Embryonic facial prominence (tissue), 1 donor: Measurements from ENCODE around the gene FIGN.

ENCODE experiments used
- DNase-seq: peaks from one replicate; pipeline ENCODE4 v3.0.0-alpha.2; 2016; ENCODE audit errors: extremely low spot score

FIGN gene, protein sequence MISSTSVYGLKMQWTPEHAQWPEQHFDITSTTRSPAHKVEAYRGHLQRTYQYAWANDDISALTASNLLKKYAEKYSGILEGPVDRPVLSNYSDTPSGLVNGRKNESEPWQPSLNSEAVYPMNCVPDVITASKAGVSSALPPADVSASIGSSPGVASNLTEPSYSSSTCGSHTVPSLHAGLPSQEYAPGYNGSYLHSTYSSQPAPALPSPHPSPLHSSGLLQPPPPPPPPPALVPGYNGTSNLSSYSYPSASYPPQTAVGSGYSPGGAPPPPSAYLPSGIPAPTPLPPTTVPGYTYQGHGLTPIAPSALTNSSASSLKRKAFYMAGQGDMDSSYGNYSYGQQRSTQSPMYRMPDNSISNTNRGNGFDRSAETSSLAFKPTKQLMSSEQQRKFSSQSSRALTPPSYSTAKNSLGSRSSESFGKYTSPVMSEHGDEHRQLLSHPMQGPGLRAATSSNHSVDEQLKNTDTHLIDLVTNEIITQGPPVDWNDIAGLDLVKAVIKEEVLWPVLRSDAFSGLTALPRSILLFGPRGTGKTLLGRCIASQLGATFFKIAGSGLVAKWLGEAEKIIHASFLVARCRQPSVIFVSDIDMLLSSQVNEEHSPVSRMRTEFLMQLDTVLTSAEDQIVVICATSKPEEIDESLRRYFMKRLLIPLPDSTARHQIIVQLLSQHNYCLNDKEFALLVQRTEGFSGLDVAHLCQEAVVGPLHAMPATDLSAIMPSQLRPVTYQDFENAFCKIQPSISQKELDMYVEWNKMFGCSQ

DNA sequence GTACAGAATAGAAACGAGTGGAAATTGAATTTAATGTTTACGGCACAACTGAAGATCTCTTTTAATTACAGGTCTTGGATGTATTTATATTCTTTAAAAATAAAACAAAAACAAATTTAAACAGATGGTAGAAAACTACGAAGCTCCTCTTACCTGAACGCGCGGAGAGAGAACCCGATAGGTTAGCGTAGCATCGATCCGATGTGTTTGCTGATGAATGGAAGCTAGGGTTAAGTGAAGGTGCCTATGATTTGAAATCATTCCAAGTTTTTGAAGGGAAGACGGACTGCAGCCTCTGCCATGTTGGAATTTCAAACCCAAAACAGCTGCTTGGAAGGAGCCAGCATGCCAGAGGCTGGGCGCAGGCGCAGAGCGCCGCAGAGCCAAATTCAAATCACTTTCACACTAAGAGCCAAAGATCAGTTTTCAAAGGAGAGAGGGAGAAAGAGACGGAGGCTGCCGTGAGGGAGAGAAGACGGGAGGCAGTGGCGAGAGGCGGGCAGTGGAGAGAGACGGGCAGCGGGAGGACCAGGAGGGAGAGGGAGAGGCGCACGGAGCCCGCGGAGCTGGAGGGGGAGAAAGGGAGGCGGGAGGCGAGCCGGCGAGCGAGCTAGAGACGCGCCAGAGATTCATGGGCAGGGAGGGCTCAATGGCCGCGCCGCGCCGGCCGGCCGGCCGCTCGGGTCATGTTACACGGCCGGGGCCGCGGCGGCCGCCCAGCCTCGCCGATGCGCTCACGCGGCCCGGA lies at the start of gene FIGN:
FIGN (minus strand) TSS at position 324 of the 748 bp plus-strand sequence. CDS start 1,081 bp downstream, outside the sequence.
- DNase-seq, result peak; percentile 84

DNA sequence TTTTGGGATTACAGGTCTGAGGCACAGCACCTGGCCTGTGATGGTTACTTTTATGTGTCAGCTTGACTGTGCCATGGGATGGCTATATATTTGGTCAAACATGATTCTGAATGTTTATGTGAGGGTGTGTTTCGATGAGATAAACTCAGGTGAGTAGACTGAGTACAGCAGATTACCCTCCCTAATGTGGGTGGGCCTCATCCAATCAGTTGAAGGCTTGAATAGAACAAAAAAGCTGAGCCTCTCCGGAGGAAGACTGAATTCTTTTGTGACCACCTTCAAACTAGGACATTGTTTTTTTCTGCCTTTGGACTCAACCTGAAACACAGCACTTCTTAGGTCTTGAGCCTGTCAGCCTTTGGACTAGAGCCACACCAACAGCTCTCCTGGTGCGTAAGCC lies 49.4 kb upstream of the FIGN start:
- no peak for DNase-seq

DNA sequence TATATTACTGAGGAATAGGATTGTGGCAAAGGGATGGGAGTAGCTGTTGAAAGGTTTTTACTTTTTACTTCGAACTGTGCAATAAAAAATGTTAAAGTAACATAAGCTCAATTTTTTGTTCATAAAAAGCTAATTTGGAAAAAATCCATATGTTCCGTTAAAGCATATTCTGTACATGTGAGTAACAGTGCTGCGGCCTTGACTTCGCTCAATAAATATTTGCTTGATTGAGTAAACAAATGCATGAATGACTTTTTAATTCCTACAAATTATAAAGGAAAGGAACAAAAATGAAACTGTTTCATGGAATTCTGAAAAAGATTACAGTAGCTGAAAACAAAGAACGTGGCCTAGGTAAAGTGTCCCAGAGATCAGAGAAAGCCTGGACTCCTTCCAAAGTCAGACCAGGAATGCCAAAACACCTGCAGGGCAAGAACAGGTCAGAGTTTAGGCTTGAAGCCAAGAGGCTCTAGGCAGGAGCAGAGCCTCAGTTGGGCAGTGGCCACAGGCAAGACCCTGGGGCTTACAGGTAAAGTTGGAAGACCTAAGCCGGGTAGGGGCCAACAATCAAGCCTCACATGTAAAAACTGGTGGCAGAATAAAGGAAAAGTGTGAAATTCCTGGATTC lies 44.3 kb upstream of the FIGN start:
- no peak for DNase-seq

DNA sequence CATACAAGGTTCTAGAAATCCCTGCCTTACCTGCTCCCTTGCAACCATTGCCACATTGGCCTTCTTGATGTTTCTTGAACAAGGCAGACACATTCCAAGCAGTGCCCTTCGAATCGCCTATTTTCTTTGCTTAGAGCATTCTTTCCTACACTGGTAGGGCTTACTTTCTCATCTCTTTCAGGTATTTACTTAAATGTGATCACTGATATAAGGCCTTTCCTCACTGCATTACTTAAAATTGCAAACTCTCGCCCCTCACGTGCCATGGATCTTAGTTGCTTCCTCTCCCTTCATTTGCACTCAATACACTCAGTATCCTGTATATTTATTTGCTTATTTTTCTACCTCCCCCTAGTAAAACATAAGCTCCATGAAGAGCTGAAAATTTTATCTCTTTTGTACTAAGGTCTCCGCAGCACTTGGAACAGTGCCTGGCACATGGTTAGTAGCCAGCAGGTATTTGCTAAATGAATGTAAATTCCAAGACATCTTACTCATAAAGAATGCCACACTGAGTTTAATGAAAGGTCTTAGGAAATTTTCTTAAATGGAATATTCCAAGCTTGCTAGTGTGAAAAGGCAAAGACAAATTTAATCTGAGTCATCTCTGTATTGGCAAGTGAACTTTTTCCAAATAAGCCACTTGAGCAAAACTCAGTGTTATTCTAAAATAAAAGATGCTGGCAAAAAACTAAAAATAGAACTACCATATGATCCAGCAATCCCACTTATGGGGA lies 42.4 kb upstream of the FIGN start:
- no peak for DNase-seq

DNA sequence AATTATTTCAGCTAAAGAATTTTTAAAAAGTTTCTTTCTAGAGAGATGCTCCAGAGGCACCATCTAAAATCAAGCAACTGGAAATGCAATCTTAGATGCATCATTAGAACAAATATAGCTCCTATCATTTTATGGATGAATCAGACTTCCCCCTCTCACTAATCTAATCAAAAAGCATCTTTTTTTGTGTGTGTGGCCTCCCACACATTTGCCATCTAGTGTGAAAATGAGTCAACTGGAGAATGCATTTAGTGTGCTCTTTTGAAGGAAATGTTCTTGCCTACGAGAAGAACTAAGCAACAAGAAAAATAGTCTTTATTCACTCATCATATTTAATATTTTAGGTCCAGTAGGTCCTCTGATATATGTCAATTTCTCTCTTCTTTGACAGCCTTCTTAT lies 39.5 kb upstream of the FIGN start:
- no peak for DNase-seq

DNA sequence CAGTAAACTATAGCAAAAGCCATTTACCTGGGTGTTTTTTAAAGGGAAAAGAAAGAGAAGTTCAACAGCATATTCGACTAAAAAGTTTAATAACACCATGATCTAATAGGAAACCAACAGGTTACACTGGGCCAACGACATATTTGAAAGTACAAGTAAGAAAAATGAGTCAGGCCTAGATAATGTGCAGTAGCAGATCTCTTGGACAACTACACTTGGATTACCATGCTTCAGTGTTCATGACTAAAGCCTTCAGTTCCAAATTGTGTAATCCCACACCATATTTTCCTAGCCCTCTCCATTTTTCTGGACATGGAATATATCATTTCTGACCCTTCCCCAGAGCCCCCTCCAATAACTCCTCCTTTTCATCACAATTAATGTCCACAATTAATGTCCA lies 39.1 kb upstream of the FIGN start:
- DNase-seq, result no peak

DNA sequence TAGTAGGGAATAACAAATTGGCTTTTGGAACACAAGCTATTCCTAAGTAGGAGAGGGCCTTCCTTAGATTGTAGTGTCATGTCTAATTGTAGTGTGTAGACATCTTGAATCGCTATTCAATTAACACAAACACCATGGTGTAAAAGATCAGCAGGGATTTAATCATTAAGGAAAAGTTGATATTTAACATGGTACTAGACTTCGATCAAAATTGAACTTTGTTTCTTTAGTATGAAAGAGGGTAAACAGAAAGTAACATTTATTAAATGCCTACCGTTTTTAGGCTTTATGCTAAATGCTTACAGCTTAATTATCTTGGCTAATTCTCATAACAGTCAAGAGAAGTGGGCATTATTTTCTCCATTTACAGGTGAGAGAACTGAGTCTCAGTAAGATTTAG lies 37.5 kb upstream of the FIGN start:
- DNase-seq, result no peak

DNA sequence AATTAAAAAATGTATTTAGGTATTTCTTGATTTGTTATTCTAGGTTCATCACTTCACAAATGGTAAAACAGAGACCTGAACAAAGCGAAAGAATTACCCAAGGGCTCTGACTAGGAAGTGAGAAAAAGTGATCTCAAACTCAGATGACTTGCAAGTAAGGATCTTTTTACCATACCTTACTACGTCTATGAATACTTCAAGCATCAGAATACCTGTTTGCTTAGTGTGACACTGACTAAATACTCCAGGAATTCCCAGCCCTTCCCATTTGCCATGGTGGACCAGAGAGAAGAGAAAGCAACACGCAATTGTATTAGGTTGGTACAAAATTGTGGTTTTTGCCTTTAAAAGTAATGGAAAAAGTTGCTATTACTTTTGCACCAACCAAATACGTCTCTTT lies 35.8 kb upstream of the FIGN start:
- no peak for DNase-seq

DNA sequence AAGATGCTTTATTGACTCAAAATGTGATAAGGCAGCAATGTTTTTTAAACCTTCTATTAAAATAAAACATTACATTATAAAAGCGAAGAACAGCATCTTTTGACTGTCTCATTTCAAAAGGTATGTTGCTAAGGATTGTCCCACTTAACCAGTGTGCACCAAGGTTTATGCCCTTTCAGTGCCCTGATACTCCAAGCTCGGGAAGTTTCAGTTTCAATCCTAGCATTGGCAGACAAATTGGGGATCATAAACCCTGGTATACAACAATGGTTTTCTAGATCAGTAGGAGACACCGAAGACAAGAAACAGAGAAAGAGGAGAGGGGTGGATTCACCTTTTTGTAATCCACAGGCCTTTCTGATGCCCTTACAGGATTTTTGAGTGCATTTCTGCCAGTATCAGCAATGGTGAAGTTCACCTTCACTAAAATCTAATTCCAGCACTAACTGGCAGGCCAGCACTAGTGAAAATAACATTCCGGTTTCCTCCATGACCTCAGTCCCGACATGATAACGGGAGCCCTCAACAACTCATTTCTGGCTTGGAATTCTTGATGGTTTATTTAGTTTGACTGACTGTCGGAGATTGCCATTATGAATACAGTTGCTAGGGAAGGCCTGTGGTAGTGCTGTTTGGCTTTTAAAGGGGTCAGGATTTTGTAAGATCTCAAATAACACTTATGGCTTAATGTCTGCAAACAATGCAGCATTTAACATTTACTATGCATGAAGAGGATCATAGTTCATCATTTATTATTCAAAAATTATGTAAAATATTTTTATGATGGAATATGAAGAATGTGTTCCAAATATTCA lies 33.3 kb upstream of the FIGN start:
- DNase-seq, result no peak

DNA sequence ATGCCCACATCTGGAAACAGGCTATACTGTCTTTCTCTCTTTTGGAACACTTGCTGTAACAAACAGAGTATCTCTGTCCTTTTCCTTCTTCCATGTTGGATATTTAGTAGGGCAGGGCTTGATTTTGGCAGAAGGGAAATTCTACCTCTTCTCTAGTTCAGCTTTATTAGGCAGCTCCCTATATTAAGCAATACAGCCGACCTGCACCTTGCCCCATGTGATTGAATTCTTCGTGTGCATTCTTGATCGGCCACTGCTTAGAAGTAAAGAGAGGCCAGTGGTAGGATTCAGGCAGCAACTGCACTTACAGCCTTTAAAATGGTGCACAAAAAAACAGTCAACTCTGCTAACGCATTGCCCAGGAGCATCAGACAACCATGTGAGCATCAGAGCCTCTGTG lies 31.3 kb upstream of the FIGN start:
- DNase-seq, result no peak

DNA sequence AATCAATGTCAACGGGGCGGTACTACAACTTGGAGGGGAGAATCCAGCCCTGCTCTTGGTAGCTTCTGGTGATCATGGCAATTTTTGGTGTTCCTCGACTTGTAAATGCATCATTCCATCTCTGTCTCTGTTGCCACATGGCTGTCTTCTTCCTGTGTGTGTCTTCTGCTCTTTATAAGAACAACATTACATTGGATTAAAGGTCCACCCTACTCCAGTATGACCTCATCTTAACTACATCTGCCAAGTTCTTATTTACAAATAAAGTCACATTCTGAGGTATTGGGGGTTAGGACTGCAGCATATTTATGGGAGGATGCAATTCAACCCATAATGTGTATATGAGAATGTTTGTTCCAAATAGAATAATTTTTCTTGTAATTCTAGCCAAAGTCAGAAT lies 28.8 kb upstream of the FIGN start:
- DNase-seq, result no peak

DNA sequence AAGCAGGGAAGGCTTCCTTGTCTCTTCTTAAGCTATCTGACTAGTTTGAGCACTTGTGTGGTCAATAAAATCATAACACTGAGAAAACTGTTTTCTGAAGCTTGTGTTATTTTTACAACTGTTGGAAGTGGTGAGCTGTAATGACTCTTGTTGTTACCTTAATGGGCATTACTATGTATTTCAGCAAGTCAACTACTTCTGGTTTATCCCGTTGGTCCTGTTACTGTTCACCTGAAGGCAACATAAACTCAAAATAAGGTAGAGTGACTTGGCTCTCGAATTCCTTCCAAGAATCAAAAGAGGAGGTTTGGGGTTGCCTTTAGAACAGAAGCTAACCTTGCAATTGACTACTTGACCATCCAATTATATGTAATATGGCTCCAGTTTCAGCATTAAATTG lies 23.2 kb upstream of the FIGN start:
- DNase-seq, result no peak

DNA sequence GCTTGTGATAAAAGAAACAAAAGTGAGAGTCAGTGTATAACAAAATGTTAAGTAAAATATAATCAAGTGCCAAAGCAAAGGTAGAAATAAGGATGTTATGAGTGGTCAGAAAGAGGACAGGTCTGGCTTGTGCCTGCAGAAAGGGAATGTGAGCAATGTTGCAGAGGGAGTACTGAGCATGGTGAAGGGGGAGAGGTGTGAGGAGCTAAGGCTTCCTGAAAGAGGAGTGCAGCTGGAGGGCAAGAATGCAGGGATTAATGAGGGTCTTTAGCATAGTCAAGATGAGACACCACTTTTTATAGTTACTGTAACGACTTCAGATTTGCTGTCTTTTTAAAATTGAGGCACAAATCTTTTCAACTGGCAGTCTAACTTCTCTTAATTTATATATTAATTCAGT lies 22.0 kb upstream of the FIGN start:
- DNase-seq, result no peak

DNA sequence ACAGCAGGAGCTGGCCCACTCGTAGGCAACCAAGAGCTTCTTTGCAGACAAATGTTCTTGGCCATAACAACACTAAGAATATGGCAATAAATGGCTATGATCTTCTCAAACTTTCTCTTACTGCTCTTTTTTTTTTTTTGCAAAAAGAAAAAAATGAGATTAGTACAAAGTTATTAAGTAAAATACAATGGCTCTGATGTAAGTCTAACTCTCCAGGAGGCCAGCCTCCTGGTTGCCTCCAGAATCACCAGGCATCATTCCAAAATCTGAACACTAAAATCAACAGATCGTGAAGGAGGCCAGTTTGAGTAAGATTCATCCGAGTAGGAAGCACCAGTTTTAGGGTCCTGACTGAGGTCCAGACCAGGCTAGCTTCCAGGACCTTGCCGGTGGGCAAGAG lies 20.8 kb upstream of the FIGN start:
- DNase-seq, result no peak

DNA sequence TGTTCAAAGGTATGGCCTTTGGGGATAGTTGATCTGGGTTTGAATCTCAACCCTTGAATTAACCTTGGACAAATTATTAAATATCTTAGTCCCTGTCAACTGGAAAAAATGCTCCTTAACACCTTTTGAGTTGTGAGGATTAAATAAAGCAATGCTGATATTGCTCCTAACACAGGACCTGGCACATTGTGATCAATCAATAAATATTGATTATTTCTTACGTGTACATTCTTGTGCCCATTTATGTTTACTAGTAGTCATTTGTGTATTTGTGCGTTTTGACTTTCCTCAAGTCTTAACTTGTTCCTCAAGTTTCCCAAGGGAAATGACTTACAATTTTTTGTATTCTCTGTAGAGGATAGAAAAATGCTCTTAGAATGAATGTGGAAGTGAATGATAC lies 19.6 kb upstream of the FIGN start:
- no peak for DNase-seq

DNA sequence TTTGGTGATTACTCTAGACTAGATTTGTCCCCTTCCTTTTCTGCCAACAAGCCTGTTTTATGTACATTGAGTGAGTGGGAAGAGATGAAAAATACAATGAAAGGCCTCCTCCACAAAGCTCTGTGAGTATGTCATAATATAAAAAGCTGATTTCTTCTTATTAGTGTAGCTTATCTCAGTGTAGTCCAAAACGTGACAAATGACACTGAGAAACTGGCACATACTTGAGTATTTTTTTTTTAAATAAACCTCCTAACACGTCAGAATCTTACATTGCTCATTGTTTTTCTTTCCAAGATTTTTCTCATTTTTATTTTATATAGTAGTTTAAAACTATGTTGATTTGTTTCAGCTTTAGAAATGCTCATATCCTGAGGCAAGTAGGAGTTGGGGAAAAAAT lies 17.9 kb upstream of the FIGN start:
- DNase-seq, result no peak

DNA sequence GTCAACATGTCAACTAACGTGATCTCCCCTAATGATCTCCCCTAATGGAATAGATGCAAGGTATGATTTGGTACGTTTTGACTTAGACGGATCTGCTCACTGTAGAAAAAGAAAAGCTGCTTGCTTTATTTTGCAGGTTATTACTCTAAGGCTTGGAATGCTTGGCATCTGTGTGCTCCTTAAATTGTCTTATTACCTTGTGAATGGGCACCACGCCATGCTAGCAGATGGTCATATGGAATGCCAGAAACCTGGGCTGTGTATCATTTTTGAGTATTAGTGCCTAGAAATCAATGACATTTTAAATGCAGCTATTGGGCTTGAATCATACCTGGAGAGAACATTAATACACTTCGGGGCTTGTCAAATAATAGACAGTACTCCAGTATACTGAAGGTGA lies 16.5 kb upstream of the FIGN start:
- no peak for DNase-seq

DNA sequence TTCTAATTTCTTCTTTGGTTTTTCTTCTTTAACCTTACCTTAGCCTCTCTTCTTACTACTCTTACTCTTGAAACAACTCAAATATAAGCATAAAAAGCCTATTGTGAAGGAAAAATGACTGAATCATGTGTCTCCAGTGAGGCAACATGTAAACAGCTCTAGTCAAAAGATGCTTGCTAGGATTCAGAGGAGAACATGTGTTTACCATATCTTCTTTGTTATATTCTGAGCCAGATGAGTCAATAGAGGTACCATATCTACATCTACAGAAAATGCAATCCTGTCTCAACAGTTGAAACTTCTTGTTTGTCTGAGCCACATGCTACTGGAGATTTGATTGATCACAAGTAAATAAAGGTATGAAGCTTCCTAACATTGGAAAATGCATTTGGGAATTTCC lies 15.9 kb upstream of the FIGN start:
- no peak for DNase-seq

DNA sequence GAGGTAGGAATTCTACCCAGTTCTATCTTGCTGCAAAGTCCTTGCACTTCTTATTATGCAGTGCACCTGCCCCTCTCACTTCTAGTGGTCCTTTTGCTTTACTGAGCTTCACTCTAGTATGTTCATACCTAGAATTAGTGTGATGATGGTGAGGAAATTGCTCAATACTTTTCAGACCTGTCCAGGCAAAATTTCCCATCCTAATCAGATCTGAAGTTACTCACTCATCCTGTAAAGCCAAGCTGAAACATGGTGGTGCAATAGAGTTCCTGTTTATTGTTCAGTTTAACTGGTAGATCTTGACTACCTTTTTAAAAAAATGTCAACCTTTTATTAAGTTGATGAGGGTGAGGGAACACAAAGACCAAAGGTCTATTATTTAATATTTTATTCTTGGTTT lies 12.6 kb upstream of the FIGN start:
- no peak for DNase-seq

DNA sequence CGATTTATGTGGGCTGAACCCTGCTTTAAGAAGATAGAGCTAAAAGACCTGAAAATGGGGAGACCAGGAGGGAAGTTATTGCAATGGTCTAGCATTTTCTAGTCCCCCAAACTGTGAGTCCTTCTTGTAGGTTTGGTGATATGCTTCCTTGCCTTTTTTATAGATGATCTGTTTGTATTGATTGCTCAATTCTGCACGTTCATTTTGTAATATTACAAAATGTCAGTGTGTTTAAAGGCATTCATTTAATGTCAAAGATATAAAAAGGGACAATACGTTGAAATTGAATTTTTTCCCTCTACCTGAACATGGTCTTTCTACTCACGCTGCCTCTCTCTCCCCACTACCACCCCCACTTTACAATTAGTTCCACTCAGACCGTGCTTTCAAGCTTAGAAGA lies 5.6 kb upstream of the FIGN start:
- no peak for DNase-seq

DNA sequence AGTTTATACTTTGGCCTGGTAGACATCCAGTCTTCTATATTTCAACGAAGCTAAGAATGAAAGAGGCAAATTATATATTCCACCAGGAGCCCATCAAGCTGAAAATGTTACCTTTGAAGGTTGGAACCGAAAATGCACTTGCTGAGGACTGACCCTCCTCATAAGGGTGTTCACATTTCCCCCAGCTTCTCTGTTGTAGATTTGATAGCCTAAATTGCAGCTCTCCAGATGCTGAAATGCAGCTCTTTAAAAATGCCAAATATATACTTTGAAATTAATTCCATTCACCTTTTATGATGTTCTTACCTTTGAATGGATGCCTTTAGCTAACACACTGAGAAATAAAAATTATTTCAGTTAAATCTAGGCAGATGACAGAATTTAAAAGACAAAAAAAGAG lies 1.8 kb upstream of the FIGN start:
- no peak for DNase-seq
